HFFc6 (cell line): ENCODE data around the gene ACACB. TPM values are rescaled to one million over a fixed set of nuclear protein-coding genes. Genes with fewer than 3 reads are reported as not detected.

Experiments used
- DNase-seq: peaks from one replicate; pipeline ENCODE4 v3.0.0-alpha.2; 2018
- H3K27ac Mint-ChIP-seq: 2 replicates; pipeline ENCODE4 v1.8.0; 2020; ENCODE audit warnings: mild to moderate bottlenecking, mixed read lengths
- H3K27me3 Mint-ChIP-seq: 2 replicates; pipeline ENCODE4 v1.8.0; 2021; ENCODE audit warnings: mild to moderate bottlenecking, moderate library complexity, mixed read lengths; ENCODE audit not compliant: insufficient read depth
- H3K36me3 Mint-ChIP-seq: 2 replicates; pipeline ENCODE4 v1.8.0; 2021; ENCODE audit warnings: low read depth, mixed read lengths
- H3K4me1 Mint-ChIP-seq: 2 replicates; pipeline ENCODE4 v1.8.0; 2020; ENCODE audit warnings: low read depth, mixed read lengths
- H3K4me3 Mint-ChIP-seq: 2 replicates; pipeline ENCODE4 v1.8.0; 2020; ENCODE audit warnings: mild to moderate bottlenecking, moderate library complexity, mixed read lengths
- H3K9me3 Mint-ChIP-seq: 2 replicates; pipeline ENCODE4 v1.8.0; 2020; ENCODE audit warnings: mild to moderate bottlenecking, mixed read lengths
- CTCF ChIP-seq: fragments of 200-600 bp; sonication (generic); IDR thresholded peaks from 2 replicates; pipeline ENCODE4 v1.5.0; 2021; ENCODE audit warnings: antibody characterized with exemption, mild to moderate bottlenecking
- total RNA-seq, 6 experiments: library from RNA; stranded (reverse); fragmentation: NEBNext Ultra II Directional; extraction: Animal tissue kit (Norgen Biotek cat#: 25700); gene quantifications; 2 replicates in 1 of 6; 3 replicates in 5 of 6; pipeline ENCODE4 v1.2.3, GENCODE V29; 2021

The ACACB gene
- total RNA-seq, 6 experiments from 2014 or later = 1.0 to 2.1 (median 1.3) TPM

GRCh38 chr12:109134186-109134917 lies 18.0 kb downstream of the ACACB start:
- Mint-ChIP-seq H3K27me3 (peaks cover 18% of the 10 kb centered on the region), H3K27ac (no peak overlapping the region), H3K4me1 (no peaks in the 10 kb centered on the region), H3K4me3 (no peak overlapping the region), H3K36me3 (no peaks in the 10 kb centered on the region), H3K9me3 (no peaks in the 10 kb centered on the region; the same call in 1 of the 2 replicates)
- peak; percentile 3 for DNase-seq
- TF ChIP-seq CTCF = peak; percentile 81

- no peaks in the 10 kb centered on the region; the same call in 1 of the 2 replicates for H3K9me3 Mint-ChIP-seq
- no peak overlapping the region for H3K4me3 Mint-ChIP-seq
- no peak for TF ChIP-seq CTCF
- no peak for DNase-seq
- no peaks in the 10 kb centered on the region for H3K36me3 Mint-ChIP-seq
- peaks cover 22% of the 10 kb centered on the region for H3K27me3 Mint-ChIP-seq
- H3K27ac Mint-ChIP-seq = no peak overlapping the region
- H3K4me1 Mint-ChIP-seq = no peaks in the 10 kb centered on the region
Observed at GRCh38 chr12:109137055-109137454, 20.7 kb downstream of the ACACB start.

- no peaks in the 10 kb centered on the region for H3K36me3 Mint-ChIP-seq
- TF ChIP-seq CTCF = no peak
- no peak for DNase-seq
- no peak overlapping the region for H3K4me3 Mint-ChIP-seq
- H3K27me3 Mint-ChIP-seq = peaks cover 18% of the 10 kb centered on the region
- H3K4me1 Mint-ChIP-seq = peaks cover 5% of the 10 kb centered on the region; the same call in 1 of the 2 replicates
- no peak overlapping the region for H3K27ac Mint-ChIP-seq
- H3K9me3 Mint-ChIP-seq = no peaks in the 10 kb centered on the region; the same call in 1 of the 2 replicates
Observed at GRCh38 chr12:109139360-109139759, 23.0 kb downstream of the ACACB start.

GRCh38 chr12:109139791-109140190 lies 23.4 kb downstream of the ACACB start:
- Mint-ChIP-seq H3K27me3 (peaks cover 18% of the 10 kb centered on the region), H3K9me3 (no peaks in the 10 kb centered on the region; the same call in 1 of the 2 replicates), H3K36me3 (no peaks in the 10 kb centered on the region), H3K4me1 (peaks cover 5% of the 10 kb centered on the region; the same call in 1 of the 2 replicates), H3K27ac (no peak overlapping the region), H3K4me3 (no peak overlapping the region)
- no peak for TF ChIP-seq CTCF
- no peak for DNase-seq

GRCh38 chr12:109140560-109140959 lies 24.2 kb downstream of the ACACB start:
- H3K4me1 Mint-ChIP-seq = peaks cover 5% of the 10 kb centered on the region; the same call in 1 of the 2 replicates
- H3K4me3 Mint-ChIP-seq = no peak overlapping the region
- H3K36me3 Mint-ChIP-seq = no peaks in the 10 kb centered on the region
- DNase-seq = no peak
- H3K9me3 Mint-ChIP-seq = no peaks in the 10 kb centered on the region; the same call in 1 of the 2 replicates
- no peak overlapping the region for H3K27ac Mint-ChIP-seq
- no peak for TF ChIP-seq CTCF
- H3K27me3 Mint-ChIP-seq = peaks cover 18% of the 10 kb centered on the region
